ENCODE results near the gene SERPINB4.

SERPINB4 gene

DNA sequence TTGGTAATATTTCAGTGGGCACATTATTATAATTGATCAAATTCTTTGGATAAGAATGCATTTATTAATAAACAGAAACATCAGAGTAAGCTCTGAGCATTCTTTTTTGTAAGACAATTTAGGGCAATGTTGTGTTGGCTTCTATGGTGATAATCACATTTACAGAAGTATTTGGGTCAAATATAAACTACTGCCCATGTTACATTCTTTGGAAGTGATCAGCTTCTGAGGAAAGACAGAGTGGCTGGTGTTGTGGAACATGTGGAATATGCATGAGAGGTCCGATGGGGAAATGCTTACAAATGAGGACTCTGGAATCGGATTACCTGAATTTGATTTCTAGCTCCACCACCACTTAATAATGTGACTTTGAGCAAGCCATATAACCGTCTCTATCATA, 37.5 kb downstream of the SERPINB4 start:
- H3K4me3 Mint-ChIP-seq, result no peak overlapping the region
- no peak for DNase-seq (ENCODE audit: low spot score)
- H3K4me1 Mint-ChIP-seq (ENCODE audit: low read depth), result no peaks in the 10 kb centered on the region
- H3K9me3 Mint-ChIP-seq, result no peaks in the 10 kb centered on the region
- H3K27ac Mint-ChIP-seq, result no peak overlapping the region
- H3K36me3 Mint-ChIP-seq (ENCODE audit: low read depth), result no peaks in the 10 kb centered on the region
- peaks cover 6% of the 10 kb centered on the region for H3K27me3 Mint-ChIP-seq (ENCODE audit: low read depth)

DNA sequence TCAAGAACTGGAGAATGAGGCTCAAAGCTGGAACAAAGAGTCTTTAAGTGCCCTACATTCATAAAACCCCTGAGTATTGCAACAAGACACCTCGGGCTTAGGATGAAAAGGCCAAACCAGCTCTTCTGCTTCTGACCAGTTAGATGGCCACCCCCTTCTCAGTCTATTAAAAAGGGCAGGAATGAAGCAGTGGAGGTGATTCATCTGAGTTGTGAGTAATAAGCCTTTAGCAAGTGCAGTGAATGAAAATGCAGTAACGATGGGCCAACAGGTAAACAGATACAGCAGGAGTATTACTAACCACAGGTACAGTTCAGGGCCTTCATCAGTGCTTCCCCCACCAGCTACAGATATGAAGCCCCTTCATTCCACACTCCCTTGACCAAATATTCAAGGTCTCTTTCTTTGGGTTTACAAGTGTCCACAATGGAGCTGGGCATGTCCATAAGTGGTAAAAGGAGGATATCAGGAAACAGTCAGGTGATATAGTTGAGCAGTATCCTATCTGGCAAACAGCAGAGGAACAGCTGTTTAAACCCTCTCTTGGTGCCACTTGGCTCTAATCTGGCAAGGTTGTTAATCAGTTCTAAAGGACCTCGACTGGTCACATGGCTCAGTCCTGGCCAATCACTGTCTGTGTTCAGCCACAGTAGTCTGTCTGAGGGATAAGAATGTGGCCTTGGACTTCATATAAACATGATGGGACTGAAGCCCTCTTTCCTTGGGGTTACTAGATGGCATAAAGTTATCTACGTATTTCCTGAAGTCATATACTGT, 39.1 kb downstream of the SERPINB4 start:
- DNase-seq (ENCODE audit: low spot score), result no peak
- H3K27ac Mint-ChIP-seq, result no peak overlapping the region
- H3K4me1 Mint-ChIP-seq (ENCODE audit: low read depth), result no peaks in the 10 kb centered on the region
- H3K36me3 Mint-ChIP-seq (ENCODE audit: low read depth), result no peaks in the 10 kb centered on the region
- H3K27me3 Mint-ChIP-seq (ENCODE audit: low read depth), result peaks cover 4% of the 10 kb centered on the region
- H3K9me3 Mint-ChIP-seq, result no peaks in the 10 kb centered on the region
- no peak overlapping the region for H3K4me3 Mint-ChIP-seq

GRCh38 chr18:63603772-63604171, 40.3 kb downstream of the SERPINB4 start:
- Mint-ChIP-seq H3K4me1 (ENCODE audit: low read depth) (no peaks in the 10 kb centered on the region), H3K4me3 (no peak overlapping the region), H3K9me3 (no peaks in the 10 kb centered on the region), H3K36me3 (ENCODE audit: low read depth) (no peaks in the 10 kb centered on the region), H3K27me3 (ENCODE audit: low read depth) (peaks cover 4% of the 10 kb centered on the region), H3K27ac (no peak overlapping the region)
- no peak for DNase-seq (ENCODE audit: low spot score)

GRCh38 chr18:63603355-63603754, 40.7 kb downstream of the SERPINB4 start:
- H3K9me3 Mint-ChIP-seq, result no peaks in the 10 kb centered on the region
- H3K4me1 Mint-ChIP-seq (ENCODE audit: low read depth), result no peaks in the 10 kb centered on the region
- DNase-seq (ENCODE audit: low spot score), result no peak
- no peak overlapping the region for H3K27ac Mint-ChIP-seq
- no peaks in the 10 kb centered on the region for H3K36me3 Mint-ChIP-seq (ENCODE audit: low read depth)
- H3K27me3 Mint-ChIP-seq (ENCODE audit: low read depth), result peaks cover 4% of the 10 kb centered on the region
- H3K4me3 Mint-ChIP-seq, result no peak overlapping the region

- Mint-ChIP-seq H3K4me3 (no peak overlapping the region), H3K4me1 (ENCODE audit: low read depth) (no peaks in the 10 kb centered on the region), H3K27ac (no peak overlapping the region), H3K36me3 (ENCODE audit: low read depth) (no peaks in the 10 kb centered on the region), H3K9me3 (no peaks in the 10 kb centered on the region), H3K27me3 (ENCODE audit: low read depth) (no peaks in the 10 kb centered on the region)
- DNase-seq (ENCODE audit: low spot score), result no peak
These were observed 47.1 kb downstream of the SERPINB4 start for GRCh38 chr18:63596964-63597363.

- no peak overlapping the region for H3K4me3 Mint-ChIP-seq
- DNase-seq (ENCODE audit: low spot score), result no peak
- no peaks in the 10 kb centered on the region for H3K36me3 Mint-ChIP-seq (ENCODE audit: low read depth)
- H3K27ac Mint-ChIP-seq, result no peak overlapping the region
- no peaks in the 10 kb centered on the region for H3K4me1 Mint-ChIP-seq (ENCODE audit: low read depth)
- no peaks in the 10 kb centered on the region for H3K27me3 Mint-ChIP-seq (ENCODE audit: low read depth)
- no peaks in the 10 kb centered on the region for H3K9me3 Mint-ChIP-seq
These were observed 51.6 kb downstream of the SERPINB4 start for GRCh38 chr18:63592471-63592870.

DNA sequence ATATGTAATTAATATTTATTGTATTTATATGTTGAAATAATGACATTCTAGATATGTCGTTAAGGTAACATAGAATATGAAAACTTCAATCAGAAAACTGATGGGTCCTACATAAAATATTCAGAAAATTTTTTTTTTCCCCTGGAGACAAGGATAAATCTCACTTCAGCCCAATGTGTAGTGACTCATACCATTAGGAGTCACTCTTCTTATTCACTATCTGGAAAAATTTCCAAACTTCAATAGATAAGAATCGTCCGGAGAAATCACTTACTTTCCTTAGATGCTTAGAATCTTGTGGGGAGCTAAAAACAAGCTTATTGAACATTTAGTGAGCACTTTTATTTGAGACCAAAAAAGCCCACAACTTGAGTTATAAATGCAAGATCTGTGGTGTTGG, 52.3 kb downstream of the SERPINB4 start:
- no peak overlapping the region for H3K27ac Mint-ChIP-seq
- DNase-seq (ENCODE audit: low spot score), result no peak
- H3K4me1 Mint-ChIP-seq (ENCODE audit: low read depth), result no peaks in the 10 kb centered on the region
- no peaks in the 10 kb centered on the region for H3K9me3 Mint-ChIP-seq
- no peaks in the 10 kb centered on the region for H3K27me3 Mint-ChIP-seq (ENCODE audit: low read depth)
- H3K4me3 Mint-ChIP-seq, result no peak overlapping the region
- no peaks in the 10 kb centered on the region for H3K36me3 Mint-ChIP-seq (ENCODE audit: low read depth)

DNA sequence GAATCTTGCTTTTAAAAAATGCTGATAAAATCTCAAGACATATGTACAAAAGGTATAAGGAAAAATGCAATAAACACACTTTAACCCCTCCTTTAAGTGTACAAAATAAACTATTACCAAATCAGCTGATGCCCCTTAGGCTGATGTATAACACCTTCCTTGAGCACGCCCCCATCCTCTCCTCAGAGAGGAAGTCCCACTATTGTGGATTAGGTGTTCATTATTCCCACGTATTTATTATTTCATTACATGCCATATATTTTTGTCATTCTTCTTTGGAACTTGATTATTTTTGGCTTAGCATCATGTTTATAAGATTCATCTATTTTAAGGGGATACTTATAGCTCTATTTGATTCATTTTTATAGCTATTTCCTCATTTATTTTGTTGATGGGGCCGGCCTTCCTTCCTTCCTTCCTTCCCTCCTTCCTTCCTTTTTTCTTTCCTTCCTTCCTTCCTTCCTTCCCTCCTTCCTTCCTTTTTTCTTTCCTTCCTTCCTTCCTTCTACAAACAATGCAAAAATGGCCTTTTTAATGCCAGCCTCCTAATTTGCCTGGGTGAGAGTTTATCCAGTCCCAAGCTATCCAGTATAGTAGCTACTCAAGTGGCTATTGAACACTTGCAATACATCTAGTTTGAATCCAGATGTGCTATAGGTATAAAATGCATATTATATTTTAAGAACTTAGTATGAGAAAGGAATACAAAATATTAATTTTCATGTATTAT, 52.9 kb downstream of the SERPINB4 start:
- Mint-ChIP-seq H3K4me1 (ENCODE audit: low read depth) (no peaks in the 10 kb centered on the region), H3K4me3 (no peak overlapping the region), H3K36me3 (ENCODE audit: low read depth) (no peaks in the 10 kb centered on the region)

GRCh38 chr18:63590373-63590772, 53.7 kb downstream of the SERPINB4 start:
- Mint-ChIP-seq H3K4me3 (no peak overlapping the region), H3K4me1 (ENCODE audit: low read depth) (no peaks in the 10 kb centered on the region)

More for the DNA sequence above, 52.9 kb downstream of the SERPINB4 start:
- H3K27ac Mint-ChIP-seq, result no peak overlapping the region
- no peaks in the 10 kb centered on the region for H3K27me3 Mint-ChIP-seq (ENCODE audit: low read depth)
- no peak for DNase-seq (ENCODE audit: low spot score)
- H3K9me3 Mint-ChIP-seq, result no peaks in the 10 kb centered on the region

GRCh38 chr18:63588909-63589308, 55.1 kb downstream of the SERPINB4 start:
- no peaks in the 10 kb centered on the region for H3K4me1 Mint-ChIP-seq (ENCODE audit: low read depth)
- H3K36me3 Mint-ChIP-seq (ENCODE audit: low read depth), result no peaks in the 10 kb centered on the region
- H3K9me3 Mint-ChIP-seq, result no peaks in the 10 kb centered on the region
- DNase-seq (ENCODE audit: low spot score), result no peak
- H3K27ac Mint-ChIP-seq, result no peak overlapping the region
- H3K4me3 Mint-ChIP-seq, result no peak overlapping the region
- no peaks in the 10 kb centered on the region for H3K27me3 Mint-ChIP-seq (ENCODE audit: low read depth)

More at GRCh38 chr18:63590373-63590772, 53.7 kb downstream of the SERPINB4 start:
- H3K27me3 Mint-ChIP-seq (ENCODE audit: low read depth), result no peaks in the 10 kb centered on the region
- H3K27ac Mint-ChIP-seq, result no peak overlapping the region
- DNase-seq (ENCODE audit: low spot score), result no peak
- no peaks in the 10 kb centered on the region for H3K36me3 Mint-ChIP-seq (ENCODE audit: low read depth)
- no peaks in the 10 kb centered on the region for H3K9me3 Mint-ChIP-seq

Measured in T-helper 2 cell treated with Interferon-gamma antibody and Interleukin-4, amounts not matched to agents 5 μg/mL and 100 μg/mL, for 36 hours (primary cell).